IMR-90 (cell line): Measurements from ENCODE around the gene TTC23.

Experiments
- MAFK ChIP-seq: IDR thresholded peaks from 2 replicates; pipeline ENCODE4 v1.6.1; 2012; ENCODE audit warnings: low read depth, low read length, improper control_type of control experiment
- MAZ ChIP-seq: IDR thresholded peaks from 2 replicates; pipeline ENCODE4 v1.6.1; 2012; ENCODE audit warnings: low read depth, mild to moderate bottlenecking, low read length, improper control_type of control experiment, moderate library complexity, borderline replicate concordance
- MXI1 ChIP-seq: IDR thresholded peaks from 2 replicates; pipeline ENCODE4 v1.6.1; 2012; ENCODE audit warnings: low read depth, mild to moderate bottlenecking, low read length, moderate library complexity, borderline replicate concordance
- POLR2A ChIP-seq: IDR thresholded peaks from 2 replicates; pipeline ENCODE4 v1.6.1; 2012; ENCODE audit warnings: mild to moderate bottlenecking, low read depth, low read length
- RAD21 ChIP-seq: IDR thresholded peaks from 2 replicates; pipeline ENCODE4 v1.6.1; 2012; ENCODE audit warnings: low read length, improper control_type of control experiment
- RFX5 ChIP-seq: IDR thresholded peaks from 2 replicates; pipeline ENCODE4 v1.8.0; 2012; ENCODE audit warnings: low read depth, mild to moderate bottlenecking, low read length, moderate library complexity
- SMC3 ChIP-seq: fragments of 150-350 bp; IDR thresholded peaks from 2 replicates; pipeline ENCODE4 v1.6.1; 2016; ENCODE audit warnings: low read depth, mild to moderate bottlenecking, antibody characterized with exemption, low read length, moderate library complexity
- TF ChIP-seq, protein P1 (sequence below): fragments of 150-350 bp; IDR thresholded peaks from 2 replicates; pipeline ENCODE4 v1.6.1; 2016; ENCODE audit warnings: low read depth, mild to moderate bottlenecking, low read length, moderate library complexity, borderline replicate concordance
- TF ChIP-seq, protein P2 (sequence below): conservative IDR thresholded peaks from 2 replicates; pipeline ENCODE4 v1.5.1; 2012; ENCODE audit warnings: mild to moderate bottlenecking, low read depth, low read length, improper control_type of control experiment

DNA sequence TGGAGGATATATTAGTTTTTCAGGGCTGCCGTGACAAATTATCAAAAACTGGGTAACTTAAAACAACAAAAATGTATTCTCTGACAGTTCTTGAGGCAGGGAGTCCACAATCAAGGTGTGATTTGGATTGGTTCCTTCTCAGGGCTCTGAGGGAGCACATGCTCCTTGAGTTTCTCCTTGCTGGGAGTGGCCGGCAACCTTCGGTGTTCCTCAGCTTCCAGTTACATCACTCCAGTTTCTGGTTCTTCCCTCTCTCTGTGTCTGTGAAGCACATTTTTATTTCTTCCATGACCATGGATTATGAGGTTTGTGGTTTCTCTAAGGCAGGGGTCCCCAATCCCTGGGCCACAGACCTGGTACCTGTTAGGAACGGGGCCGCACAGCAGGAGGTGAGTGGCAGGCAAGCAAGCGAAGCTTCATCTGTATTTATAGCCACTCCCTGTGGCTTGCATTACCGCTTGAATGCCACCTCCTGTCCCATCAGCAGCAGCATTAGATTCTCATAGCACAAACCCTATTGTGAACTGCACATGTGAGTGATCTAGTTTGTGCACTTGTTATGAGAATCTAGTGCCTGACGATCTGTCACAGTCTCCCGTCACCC lies 26.2 kb upstream of the TTC23 start:
- TF ChIP-seq, protein P1, sequence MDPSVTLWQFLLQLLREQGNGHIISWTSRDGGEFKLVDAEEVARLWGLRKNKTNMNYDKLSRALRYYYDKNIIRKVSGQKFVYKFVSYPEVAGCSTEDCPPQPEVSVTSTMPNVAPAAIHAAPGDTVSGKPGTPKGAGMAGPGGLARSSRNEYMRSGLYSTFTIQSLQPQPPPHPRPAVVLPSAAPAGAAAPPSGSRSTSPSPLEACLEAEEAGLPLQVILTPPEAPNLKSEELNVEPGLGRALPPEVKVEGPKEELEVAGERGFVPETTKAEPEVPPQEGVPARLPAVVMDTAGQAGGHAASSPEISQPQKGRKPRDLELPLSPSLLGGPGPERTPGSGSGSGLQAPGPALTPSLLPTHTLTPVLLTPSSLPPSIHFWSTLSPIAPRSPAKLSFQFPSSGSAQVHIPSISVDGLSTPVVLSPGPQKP: no peak
- TF ChIP-seq, protein P2, sequence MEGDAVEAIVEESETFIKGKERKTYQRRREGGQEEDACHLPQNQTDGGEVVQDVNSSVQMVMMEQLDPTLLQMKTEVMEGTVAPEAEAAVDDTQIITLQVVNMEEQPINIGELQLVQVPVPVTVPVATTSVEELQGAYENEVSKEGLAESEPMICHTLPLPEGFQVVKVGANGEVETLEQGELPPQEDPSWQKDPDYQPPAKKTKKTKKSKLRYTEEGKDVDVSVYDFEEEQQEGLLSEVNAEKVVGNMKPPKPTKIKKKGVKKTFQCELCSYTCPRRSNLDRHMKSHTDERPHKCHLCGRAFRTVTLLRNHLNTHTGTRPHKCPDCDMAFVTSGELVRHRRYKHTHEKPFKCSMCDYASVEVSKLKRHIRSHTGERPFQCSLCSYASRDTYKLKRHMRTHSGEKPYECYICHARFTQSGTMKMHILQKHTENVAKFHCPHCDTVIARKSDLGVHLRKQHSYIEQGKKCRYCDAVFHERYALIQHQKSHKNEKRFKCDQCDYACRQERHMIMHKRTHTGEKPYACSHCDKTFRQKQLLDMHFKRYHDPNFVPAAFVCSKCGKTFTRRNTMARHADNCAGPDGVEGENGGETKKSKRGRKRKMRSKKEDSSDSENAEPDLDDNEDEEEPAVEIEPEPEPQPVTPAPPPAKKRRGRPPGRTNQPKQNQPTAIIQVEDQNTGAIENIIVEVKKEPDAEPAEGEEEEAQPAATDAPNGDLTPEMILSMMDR: no peak
- TF ChIP-seq RAD21 (no peak), MAZ (no peak), MXI1 (no peak), RFX5 (no peak), MAFK (no peak), SMC3 (no peak), POLR2A (no peak)
